ENCODE results near the gene GALNS. TPM values are rescaled to one million over a fixed set of nuclear protein-coding genes. Genes with fewer than 3 reads are reported as not detected.

The GALNS gene
- total and polyA plus RNA-seq, 2 of the 13 experiments (the other 11 are each of a cell fraction or from before 2014, with no cell fraction given): 9.2 to 9.8 TPM

GRCh38 chr16:88811769-88812512, 44.8 kb downstream of the GALNS start, which contains the start of gene APRT (continued):
- TF ChIP-seq AFF4 (CRISPR knock-in tag; IDR thresholded peaks at IDR 0.05) (0 out of 2 replicates have a peak, but pooled peaks have one; percentile 47), THYN1 (CRISPR knock-in tag; IDR thresholded peaks at IDR 0.05; ENCODE audit: borderline replicate concordance, low read depth) (no peak; the same call in 1 of the 2 replicates), ZNF383 (CRISPR knock-in tag; IDR thresholded peaks at IDR 0.05; ENCODE audit: borderline replicate concordance) (peak; percentile 98), ZNF136 (CRISPR knock-in tag; IDR thresholded peaks at IDR 0.05; ENCODE audit: low read depth) (peak; percentile 86; the same call in 1 of the 2 replicates), POLR2G (IDR thresholded peaks at IDR 0.05; ENCODE audit: low read depth, low read length) (peak; percentile 98), TOPORS (CRISPR knock-in tag; IDR thresholded peaks at IDR 0.05) (no peak; the same call in none of the 2 replicates), ZNF549 (CRISPR knock-in tag; IDR thresholded peaks at IDR 0.05) (no peak), CHD2 (IDR thresholded peaks at IDR 0.05; ENCODE audit: low read depth, low read length) (0 out of 2 replicates have a peak, but pooled peaks have one; percentile 2), GATAD2A (CRISPR knock-in tag; IDR thresholded peaks at IDR 0.05) (peak; percentile 57; the same call in 1 of the 2 replicates), ZSCAN20 (CRISPR knock-in tag; IDR thresholded peaks at IDR 0.05; ENCODE audit: borderline replicate concordance) (peak; percentile 12; the same call in 1 of the 2 replicates), HDAC1 (CRISPR knock-in tag; IDR thresholded peaks at IDR 0.05) (peak; percentile 84), AHDC1 (CRISPR knock-in tag; IDR thresholded peaks at IDR 0.05; ENCODE audit: borderline replicate concordance) (peak; percentile 22), RAD21 (CRISPR knock-in tag; IDR thresholded peaks at IDR 0.05) (peak; percentile 76), MXI1 (IDR thresholded peaks at IDR 0.05; ENCODE audit: borderline replicate concordance, low read depth, low read length) (peak; percentile 79; the same call in 2 of the 3 replicates), ZNF20 (CRISPR knock-in tag; IDR thresholded peaks at IDR 0.05) (0 out of 2 replicates have a peak, but pooled peaks have one; percentile 44), ZBTB20 (CRISPR knock-in tag; IDR thresholded peaks at IDR 0.05; ENCODE audit: borderline replicate concordance, low read depth) (peak; percentile 10; the same call in 1 of the 2 replicates), ZNF746 (CRISPR knock-in tag; IDR thresholded peaks at IDR 0.05) (0 out of 2 replicates have a peak, but pooled peaks have one; percentile 37), ESRRA (CRISPR knock-in tag; IDR thresholded peaks at IDR 0.05; ENCODE audit: low read depth) (peak; percentile 36), PPARG (CRISPR knock-in tag; conservative IDR thresholded peaks at IDR 0.05) (peak; percentile 69; the same call in 1 of the 2 replicates), SSRP1 (CRISPR knock-in tag; IDR thresholded peaks at IDR 0.05) (no peak; the same call in 1 of the 2 replicates), RBM22 (optimal IDR thresholded peaks at IDR 0.05; ENCODE audit: low read length) (no peak)
